CD4-positive, alpha-beta T cell treated with Interleukin-6 for 4 hours (primary cell): ENCODE results near the gene HYAL3.
A peak's percentile ranks its signal among the peaks of the same experiment; 100 is the strongest.

Source experiments
- DNase-seq: peaks from one replicate; pipeline ENCODE4 v3.0.0-alpha.2; 2020; ENCODE audit warnings: mixed read lengths

HYAL3 gene

DNA sequence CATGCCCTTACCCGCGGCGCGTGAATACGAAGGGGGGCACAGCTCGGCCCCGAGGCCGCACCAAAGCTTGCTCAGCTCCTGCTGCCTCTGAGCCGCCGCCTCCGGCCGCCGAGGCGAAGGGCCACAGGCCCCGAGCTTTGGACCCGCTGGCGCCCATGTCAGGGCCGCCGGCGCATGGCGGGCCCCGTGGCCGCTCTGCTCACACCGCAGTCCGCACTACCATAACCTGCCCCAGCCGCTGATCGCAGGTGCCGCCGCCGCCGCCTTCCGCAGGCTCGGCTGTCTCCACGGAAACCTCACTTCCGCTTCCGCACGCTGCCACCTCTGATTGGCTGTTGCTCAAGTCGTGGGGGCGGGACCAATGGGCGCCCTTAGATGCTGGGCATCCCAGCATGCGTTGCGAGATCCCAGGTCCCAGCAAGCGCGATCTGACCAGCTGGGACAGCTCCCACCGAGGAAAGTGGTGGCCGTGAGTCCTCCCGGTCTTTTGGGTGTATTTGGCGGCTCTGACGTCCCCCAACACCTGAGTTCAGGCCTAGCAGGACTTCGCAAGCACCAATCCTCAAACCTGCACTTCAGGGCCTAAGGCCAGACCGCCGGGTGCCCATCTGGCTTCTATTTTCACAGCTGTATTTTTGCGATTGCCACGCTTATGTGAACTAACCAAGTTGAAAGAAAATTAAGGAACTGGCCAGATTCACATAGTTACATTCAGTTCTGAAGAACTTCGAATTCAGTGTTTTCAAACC is 28.9 kb upstream of the HYAL3 start, which contains the start of gene TUSC2:
TSS of gene TUSC2 (minus strand) at position 281 of the 749 bp plus-strand sequence. CDS start at position 157, 124 bp downstream.
- peak; percentile 97 for DNase-seq

DNA sequence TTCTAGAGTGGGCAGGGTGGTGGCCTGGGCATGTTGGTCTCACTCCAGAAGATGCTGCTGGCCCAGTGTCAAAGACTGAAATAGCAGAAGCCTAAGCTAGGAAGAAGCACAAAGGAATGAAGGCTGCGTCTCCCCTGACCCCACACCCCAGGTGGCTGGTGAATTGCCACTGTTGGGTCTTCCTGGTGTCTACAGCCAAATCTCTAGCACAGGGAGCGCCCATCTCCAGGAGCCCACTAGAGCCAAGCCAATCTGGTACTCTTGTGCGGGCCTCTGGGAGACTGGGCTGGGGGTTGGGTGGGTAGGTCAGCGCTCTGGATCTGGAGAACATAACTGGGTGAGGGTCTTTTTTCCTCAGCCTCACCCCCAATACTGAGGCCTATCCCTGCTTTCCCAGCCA is 27.9 kb upstream of the HYAL3 start:
- no peak for DNase-seq

DNA sequence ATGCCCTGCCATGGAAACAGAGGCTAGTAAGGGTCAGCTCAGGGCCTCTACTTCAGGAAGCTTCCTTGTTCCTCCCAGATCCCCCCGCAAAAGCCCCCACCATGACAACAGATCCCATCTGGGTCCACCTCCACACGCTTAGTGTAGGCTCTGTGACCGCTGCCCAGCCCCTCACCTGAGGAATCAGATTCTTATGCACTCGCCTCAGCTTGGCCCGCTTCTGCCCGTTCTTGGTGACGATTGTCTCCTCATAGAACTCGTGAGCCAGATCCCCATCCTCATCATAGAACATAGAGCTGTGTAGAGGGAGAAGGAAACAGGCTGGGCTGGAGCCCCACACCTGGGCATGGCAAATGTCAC is 27.0 kb upstream of the HYAL3 start:
- no peak for DNase-seq

DNA sequence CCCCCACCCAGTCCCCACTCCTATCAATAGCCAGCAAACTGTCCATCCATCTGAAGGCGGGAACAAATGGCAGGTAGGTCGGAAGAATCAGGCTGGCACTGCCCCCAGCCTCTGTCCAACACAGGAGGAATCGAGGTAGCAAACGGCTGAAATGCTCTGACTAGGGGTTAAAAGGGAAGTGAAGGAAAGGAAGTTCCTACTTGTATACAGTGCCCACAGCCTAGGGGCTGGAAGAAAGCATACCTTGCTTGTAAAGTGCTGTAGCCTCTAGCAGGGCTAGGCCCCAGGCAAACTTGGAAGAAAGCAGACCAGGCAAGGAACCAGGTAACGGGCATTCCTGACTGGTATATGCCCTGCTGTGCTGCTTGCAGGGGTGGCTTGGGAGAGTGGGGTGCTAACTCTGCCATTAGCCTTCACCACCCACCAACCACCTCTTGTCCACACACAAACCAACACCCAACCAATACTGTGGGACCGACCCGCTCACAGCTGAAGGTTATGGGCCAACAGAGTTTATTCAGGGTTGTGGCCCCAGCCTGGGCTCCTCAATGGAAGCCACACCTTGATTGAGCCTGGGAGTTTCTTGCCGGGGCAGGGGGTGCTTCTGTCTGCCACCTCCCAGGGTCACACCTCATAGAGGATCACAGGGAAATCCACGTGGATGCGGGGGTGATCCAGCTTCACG is 26.4 kb upstream of the HYAL3 start:
- no peak for DNase-seq

DNA sequence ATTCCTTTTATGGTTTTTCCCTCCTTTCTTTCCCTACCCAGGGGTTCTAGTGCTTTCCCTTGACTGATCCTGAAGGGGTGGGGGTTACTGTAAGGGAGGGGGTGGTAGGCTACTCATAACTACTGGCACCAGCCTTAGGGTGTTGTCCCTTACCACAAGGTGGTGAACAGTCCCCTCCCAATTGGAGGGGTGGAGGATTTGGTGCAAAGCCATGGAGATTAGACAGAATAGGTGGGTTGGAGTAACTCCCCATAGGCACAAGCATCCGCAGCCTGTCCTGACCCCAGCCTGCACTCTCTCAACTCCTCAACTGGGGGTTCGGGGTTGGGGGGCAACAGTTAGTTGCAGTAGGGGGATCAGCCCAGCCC is 25.9 kb upstream of the HYAL3 start:
- DNase-seq: no peak

DNA sequence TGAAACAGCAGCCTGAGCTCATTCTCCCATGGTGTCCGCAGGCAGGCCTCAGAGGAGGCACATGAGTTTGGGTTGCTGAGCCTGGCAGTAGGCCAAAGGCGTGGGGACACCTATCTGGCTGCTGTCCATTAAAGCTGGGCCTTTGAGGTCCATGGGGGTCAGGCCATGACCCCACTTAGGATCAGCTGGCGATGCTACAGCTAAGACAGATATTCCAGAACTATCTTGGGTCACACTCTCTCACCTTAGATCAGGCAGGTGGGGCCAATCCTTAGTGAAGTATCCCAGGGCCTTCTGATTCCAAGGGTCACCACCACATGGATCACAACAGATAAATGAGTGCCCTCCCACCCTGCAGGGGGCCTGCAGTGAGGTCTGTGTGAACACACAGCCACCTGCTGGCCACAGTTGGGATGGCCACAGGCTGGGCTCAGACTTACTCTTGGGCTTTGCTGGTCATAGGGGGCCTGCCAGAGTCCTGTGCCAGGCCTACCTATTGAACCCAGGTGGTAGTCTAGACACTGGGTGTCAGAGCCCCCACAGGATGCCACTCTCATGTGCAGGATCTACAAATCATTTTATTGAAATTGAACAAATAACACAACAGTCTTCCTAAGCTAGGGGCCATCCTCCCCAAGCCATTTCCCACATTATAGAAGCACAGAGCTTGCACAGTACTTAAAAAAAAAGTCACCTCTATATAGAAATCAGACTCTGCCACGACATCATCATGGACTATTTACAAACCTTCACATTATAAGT is 25.3 kb upstream of the HYAL3 start:
- peak; percentile 67 for DNase-seq

DNA sequence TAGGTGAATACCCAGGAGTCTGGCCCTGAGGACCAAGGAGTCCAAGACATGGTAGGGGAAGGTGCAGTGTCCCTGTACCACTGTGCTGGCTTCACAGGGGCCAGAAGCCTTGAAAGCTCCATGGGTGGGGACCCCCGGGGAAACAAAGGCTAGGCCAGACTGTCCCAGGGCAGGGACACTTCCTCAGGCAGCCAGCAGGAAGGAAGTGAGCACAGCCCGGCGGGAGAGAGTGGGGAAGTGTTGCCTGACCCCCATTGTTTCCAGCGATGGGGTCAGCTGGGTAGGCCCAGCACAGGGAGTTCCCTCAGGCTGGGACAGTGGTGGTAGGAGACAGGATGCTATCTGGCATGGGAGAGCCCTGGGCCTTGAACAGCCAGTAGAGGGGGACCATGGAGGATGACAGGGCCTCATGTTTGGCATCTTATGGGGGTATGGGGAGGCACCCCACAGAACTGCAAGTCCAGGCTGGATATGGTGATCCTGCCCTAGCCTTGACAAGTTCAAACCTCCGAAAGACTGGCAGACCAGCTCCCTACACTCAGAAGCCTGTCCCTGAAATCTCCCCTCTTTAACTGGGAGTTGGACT is 24.5 kb upstream of the HYAL3 start:
- no peak for DNase-seq

DNA sequence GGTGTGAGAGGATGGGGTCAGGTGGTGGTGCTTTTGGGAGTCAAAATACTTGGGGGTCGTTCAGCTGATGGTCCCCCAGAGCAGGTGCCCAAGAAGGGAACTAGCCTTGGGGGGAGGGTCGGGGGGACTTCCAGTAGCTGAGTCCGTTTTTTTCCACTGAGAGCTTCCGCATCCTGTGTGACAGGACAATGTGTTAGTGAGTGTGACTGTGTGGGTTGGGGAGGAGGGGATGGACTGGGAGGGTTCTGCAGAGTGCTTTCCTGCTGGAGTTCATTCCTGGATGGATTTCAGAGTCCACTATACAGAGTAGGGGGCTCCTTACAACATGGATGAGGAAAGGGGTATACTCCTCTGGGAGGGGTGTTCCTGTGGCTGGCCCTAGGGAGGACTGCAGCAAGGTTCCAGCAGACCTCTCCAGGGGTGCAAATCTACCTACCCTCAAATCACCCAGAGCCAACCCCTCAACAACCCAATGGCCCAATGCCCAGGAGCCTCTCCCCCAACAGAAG is 23.9 kb upstream of the HYAL3 start:
- no peak for DNase-seq

DNA sequence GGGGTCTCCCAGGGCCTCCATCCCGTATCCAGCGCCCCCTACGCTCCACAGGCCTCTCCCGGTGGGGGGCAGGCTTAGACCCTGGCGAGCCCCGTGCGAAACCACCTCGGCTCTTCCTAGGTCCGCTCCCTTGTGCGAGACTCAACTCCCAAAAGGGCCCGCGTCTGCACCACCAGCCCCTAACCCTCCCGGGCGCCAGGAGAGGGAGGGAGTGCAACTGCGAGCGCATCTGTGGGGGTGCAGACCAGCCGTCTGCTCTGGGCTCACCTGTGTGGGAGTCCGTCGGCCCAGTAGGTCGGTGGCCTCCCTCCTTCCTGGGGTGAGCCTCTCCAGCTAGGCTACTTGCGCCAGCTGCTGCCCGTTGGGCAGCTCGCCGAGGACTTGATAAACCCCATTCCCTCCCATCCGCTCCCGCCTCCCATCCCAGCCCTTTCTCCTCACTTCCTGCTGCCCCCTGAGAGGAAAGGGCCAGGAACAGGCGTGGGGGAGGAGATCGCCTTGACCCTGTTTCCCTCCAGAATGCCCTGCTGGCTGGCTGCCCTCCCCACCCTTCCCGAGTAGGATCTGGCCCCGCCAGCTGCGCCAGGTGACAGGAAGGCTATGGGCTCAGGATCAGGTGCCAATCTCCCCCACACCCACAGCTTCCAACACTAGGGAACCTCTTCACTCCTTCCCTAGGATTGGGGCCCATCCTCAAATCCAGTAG is 23.3 kb upstream of the HYAL3 start, which contains the start of gene HYAL2:
TSS of gene HYAL2 (minus strand) at position 360 of the 706 bp plus-strand sequence. CDS start 2,256 bp downstream, outside the sequence.
- no peak for DNase-seq

DNA sequence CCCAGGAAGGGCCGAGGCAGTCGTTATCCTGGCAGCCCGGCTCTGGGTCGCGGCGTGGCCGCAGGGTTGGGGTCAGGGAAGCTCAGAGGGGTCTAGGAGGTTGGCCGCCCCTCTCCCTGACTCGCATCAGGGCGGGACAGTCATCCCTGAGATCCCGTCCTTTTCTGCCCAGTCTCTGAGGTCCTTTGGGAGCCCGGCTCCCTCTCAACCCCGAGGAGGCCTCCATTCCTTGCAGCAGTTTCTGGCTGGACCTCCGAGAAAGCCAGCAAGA is 22.8 kb upstream of the HYAL3 start:
- no peak for DNase-seq

DNA sequence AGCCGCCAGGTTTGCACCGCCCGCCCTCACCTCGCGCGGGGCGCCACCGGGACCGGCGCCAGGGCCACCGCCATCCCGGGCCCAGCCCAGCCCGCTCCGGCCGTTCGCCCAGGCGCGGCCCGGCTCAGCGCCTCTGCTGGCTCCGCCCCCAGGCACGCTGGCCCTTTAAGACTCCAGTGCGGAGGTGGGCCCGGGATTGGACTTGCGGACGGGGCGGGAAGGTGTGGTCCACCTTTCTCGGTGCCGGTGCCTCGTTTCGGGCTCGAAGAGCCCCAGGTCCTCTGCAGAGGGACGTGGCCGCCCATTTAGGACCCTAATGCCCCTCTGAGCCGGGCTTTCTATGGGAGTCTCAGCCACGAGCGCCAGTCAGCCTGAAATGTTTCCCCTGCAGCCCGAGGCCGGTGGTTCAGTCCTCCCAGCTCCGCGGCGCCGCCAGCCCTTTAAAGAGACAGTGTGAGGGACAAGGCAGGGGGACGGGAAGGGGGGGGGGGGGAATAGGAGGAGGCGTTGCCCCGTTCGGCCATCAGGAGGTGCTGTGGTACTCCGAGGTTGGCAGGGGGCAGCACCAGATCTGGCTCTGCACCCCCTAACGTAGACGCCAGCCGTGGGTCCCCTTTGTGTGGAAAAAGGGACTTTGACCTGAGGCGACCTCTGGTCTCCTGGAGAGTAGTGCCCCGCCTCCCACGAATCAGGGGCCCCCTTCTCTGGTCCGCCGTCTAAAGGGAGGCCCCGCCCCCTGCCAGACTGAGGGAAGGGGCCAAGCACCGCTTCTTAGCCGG is 22.3 kb upstream of the HYAL3 start:
- peak; percentile 88 for DNase-seq

DNA sequence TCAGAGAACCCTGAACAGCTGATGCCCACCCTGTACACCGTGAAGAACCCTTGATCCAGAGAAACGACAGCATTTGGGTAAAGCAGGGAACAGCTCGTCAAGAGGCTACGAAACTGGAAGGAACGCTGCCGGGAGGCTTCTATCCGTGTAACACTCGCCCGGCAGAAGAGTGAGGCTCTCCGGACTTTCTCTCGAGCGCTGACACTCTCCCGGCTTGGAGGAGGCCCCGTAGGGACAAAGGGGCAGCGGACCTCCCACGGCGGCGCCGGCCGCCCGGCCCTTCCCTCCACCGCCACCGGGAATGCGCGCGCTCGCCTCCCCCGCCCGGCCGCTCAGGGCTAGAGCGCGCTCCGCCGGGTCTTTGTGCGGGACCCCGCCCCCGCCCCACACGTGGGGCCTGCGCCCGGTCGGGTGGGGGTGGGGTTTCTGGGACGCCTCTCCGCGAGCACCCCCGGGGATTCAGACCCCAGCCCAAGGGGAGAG is 21.7 kb upstream of the HYAL3 start:
- DNase-seq: peak; percentile 79

DNA sequence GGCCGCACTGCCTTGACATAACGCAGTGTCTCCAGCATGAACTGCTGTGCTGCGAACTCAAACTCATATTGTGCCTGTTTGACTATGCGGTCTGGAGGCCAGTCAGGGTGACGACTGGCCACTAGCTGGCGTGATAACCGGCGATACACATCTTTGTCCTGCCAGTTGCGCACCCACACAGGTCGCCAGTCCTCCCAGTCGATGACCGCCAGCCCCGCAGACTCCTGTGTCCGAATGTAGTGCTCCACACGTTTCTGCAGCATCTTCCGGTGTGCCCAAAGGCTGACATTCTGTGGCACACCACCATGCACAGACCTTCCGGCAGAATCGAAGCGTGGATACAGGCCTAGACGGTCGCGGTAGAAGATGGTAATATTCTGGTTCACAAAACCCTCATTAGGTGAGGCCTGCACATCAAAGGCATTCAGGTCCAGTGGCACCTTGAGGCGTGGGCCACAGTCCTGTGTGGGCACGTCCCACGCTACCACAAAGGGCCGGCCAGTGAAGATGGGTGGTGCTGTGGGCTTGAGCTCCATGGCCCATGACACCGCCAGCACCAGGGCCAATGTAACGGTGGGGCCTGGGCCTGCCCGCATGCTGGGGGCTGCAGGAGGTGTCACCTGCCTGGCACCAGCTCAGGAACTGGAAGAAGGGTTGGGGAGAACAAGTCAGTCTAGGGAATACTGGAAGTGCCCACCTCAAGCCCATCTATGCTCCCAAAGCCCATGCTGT is 20.9 kb upstream of the HYAL3 start:
- no peak for DNase-seq

DNA sequence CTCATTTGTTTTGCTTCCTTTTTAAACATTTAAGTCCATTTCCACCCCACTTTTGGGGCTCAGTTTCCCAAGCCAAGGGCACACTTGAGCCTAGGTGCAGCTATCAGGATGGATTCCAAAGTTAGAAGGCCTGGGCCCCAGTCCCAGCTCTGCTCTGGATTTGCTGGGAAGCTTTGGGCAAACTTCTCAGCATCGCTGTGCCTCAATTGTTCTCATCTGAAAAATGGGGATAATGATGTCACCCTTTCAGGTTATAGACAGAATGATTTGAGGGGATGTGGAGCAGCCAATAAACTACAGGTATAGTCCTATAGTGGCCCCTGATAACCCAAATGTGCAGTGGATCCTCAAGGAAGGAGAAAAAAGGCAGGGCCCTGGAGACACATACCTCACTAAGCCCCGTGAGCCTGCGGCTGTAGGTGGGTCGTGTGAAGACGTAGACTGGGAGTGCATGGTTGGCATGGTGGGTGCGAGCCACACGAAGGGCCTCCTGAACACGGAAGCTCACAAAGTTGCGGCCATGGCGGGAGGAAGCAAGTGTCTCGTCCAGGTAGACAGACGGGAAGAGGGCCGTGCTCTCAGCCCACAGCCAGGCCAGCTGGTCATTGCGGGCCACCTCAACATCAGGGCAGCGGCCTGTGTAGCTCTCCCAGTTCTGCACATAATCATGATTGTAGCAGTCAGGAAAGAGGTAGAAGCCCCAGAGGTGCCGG is 20.1 kb upstream of the HYAL3 start:
- no peak for DNase-seq

DNA sequence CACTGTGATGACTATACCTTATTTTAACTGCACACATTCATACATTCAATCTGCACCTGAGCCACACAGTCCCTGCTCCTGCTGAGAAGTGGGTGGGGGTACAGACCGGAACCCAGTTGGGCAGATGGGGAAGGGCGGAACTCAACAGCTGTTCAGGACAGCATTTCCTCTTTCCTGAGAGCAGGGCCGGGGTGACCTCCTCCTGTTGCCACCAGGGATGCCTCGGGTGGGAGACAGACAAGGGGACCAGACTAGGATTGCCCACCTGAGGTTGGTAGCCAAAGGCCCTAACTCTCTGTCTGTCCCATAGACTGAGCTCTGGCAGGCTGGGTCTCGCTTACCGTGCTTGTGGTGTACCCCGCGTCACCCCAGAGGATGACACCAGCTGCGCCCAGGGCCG is 19.4 kb upstream of the HYAL3 start:
- no peak for DNase-seq

DNA sequence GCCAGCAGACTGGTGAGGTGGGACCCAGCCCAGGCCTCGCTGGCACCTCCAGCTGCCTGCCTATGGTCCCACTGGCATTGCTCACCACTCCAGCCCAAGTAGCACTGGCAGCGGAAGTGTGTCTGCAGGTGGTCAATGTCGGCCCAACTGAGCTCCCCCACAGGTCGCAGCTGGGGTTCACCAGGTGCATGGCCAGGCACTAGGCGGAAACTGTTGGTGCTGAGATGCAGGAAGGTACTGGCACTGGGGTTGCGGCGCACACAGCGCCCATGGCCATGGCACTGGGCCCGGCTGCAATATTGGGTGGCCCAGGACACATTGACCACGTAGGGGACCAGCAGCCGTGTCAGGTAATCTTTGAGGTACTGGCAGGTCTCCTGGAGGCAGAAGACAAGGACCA is 19.0 kb upstream of the HYAL3 start:
- DNase-seq: no peak

DNA sequence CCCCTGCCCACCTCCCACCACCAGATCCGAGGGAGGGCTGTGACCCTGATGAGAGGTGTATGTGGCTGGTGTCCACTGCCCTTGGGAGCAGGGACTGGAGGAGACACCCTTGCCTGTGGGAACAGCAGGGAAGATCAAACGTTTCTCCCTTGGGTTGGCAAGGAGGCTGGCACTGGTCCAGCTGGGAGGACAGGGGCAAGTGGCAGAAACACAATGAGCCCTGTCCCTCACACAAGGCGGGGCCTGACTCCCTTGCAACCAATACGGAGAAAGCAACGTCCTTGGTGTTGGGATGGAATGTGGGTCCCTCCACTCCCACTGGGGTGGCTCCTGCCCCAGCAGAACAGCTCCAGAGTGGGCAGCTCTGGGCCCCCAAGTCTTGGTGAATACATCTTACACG is 18.1 kb upstream of the HYAL3 start:
- DNase-seq: no peak

DNA sequence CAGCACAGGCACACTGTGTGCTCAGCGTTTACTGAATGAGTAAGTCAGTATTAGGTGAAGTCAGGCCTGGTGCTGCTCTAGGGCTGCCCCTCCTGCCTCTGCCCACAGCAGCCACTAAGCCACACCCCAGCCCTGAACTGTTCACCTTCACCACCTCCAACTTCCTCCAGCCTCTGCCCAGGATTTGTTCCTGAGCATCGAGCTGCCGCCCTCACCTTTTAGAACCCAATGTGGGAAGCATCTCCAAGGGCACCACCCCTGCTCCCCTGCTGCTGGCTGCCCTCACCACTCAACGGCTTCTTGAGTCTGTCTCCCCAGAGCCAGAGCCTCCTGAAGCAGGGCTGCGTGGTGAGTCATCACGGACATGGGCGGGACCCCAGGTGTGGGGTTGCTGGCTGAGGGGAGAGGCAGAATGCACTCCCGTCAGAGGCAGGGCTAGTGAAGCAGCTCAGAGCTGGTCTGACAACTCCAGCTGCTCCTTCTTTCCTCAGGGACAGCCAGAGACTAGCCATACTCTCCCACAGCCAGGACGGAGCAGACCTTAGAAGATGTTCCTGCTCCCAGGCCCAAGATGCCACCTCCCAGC is 17.5 kb upstream of the HYAL3 start:
- peak; percentile 81 for DNase-seq

DNA sequence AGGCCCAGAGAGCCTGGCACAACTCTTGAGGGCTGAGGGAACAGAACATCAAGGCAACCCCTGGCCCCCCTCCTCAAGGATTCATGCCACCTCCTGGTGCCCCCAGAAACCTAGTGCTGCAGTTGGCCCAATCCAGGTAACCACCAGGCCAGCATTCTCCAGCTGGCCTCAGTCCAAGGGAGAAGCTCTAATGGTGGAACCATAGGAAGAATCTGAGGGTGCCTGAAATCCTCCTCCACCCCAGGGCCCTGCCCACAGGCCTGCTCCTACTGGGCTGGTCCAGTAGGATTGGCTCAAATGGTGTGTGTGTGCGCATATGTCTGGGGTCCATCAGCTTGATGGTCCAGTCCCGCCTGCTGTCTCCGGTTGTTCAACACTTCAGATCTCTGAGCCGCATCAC is 15.6 kb upstream of the HYAL3 start:
- DNase-seq: no peak

DNA sequence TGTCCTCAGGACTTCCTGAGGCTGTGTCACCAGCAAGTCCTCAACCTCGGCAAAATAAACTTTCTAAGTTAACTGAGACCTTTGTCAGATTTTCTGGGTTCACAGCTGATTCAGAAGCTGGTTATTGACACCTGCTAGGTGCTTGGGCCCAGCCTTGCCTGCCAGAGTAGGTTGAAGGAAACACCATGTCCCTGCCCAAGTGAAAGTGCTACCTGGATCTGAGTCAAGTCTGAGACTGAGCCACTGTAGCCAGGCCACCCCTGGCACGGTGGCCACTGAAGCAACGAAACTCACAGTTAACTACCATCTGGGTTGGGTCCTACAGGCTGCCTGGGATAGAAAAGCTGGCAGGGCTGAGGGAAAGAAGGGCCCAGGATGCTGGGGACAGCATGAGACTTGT is 15.1 kb upstream of the HYAL3 start:
- no peak for DNase-seq
